Tibial artery (tissue), 4 donors: ENCODE measurements around the gene EVI5L.
"Not testable (repeated sequence)": the region's sequence is repeated elsewhere in the genome, so short reads cannot be mapped to it uniquely, and the experiment has no call there.

Experiments used
- DNase-seq, 2 donors: peaks; one replicate each; pipeline ENCODE4 v3.0.0-alpha.2; 2019
- H3K27ac ChIP-seq, 2 donors: fragments of 200-600 bp; sonication (generic) in 1 of 2; 1 replicate in 1 of 2; 2 replicates in 1 of 2; pipeline ENCODE4 v1.5.1; 2018 to 2019; ENCODE audit warnings: mild to moderate bottlenecking in 1 of 2
- H3K27me3 ChIP-seq, 2 donors: fragments of 200-600 bp; sonication (generic) in 1 of 2; one replicate each; pipeline versions ENCODE4 v1.5.1 to v1.6.0; 2016 to 2019
- H3K36me3 ChIP-seq, 3 donors: fragments of 200-600 bp; sonication (generic) in 2 of 3; one replicate each; pipeline ENCODE4 v1.5.1; 2016 to 2019; ENCODE audit warnings: mild to moderate bottlenecking in 2 of 3
- H3K4me1 ChIP-seq, 4 donors: fragments of 200-600 bp; sonication (generic) in 2 of 4; 1 replicate in 3 of 4; 2 replicates in 1 of 4; pipeline ENCODE4 v1.5.1; 2016 to 2019
- H3K4me3 ChIP-seq, 2 donors: fragments of 200-600 bp; sonication (generic) in 1 of 2; 1 replicate in 1 of 2; 2 replicates in 1 of 2; pipeline ENCODE4 v1.5.1; 2018 to 2019; ENCODE audit warnings: mild to moderate bottlenecking in 2 of 2
- H3K9me3 ChIP-seq, 3 donors: fragments of 200-600 bp; sonication (generic) in 1 of 3; one replicate each; pipeline ENCODE4 v1.5.1; 2016 to 2019
- CTCF ChIP-seq, 2 experiments: fragments of 200-600 bp in 1 of 2; fragments of 450-650 bp in 1 of 2; IDR thresholded peaks; one replicate each; pipeline ENCODE4 v1.5.1; 2017 to 2019; ENCODE audit warnings: antibody characterized with exemption in 2 of 2, mild to moderate bottlenecking in 1 of 2, moderate library complexity in 1 of 2
- intact Hi-C: fragments of 100-400 bp; cut with DNase I; formaldehyde crosslinking; loops from one replicate; pipeline ENCODE4 v1.15.0; 2023; ENCODE audit warnings: low total_unique reads

Gene EVI5L

GRCh38 chr19:7856679-7857663 is 27.0 kb downstream of the EVI5L start:
- H3K36me3 ChIP-seq: peaks cover 0 to 58% (median 16%) of the 10 kb centered on the region in 3 donors
- TF ChIP-seq CTCF (IDR thresholded peaks at IDR 0.05): no peak
- peaks cover 0 to 13% (median 1%) of the 10 kb centered on the region in 4 donors for H3K4me1 ChIP-seq
- DNase-seq: no peak
- no peak overlapping the region for H3K4me3 ChIP-seq
- H3K27me3 ChIP-seq: peaks cover 0 to 37% of the 10 kb centered on the region in 2 donors
- intact Hi-C loops: no loop called here
- no peaks in the 10 kb centered on the region for H3K9me3 ChIP-seq
- H3K27ac ChIP-seq: no peak overlapping the region

GRCh38 chr19:7857727-7858108 is 27.7 kb downstream of the EVI5L start:
- H3K4me1 ChIP-seq: peaks cover 0 to 18% (median 3%) of the 10 kb centered on the region in 4 donors
- H3K36me3 ChIP-seq: peaks cover 0 to 59% (median 16%) of the 10 kb centered on the region in 3 donors
- no peaks in the 10 kb centered on the region for H3K9me3 ChIP-seq
- intact Hi-C loops: no loop called here
- TF ChIP-seq CTCF (IDR thresholded peaks at IDR 0.05): no peak
- H3K27ac ChIP-seq: no peak overlapping the region
- peaks cover 0 to 42% of the 10 kb centered on the region in 2 donors for H3K27me3 ChIP-seq
- no peak overlapping the region for H3K4me3 ChIP-seq
- DNase-seq: no peak

- Histone ChIP-seq H3K27me3 (peaks cover 0 to 42% of the 10 kb centered on the region in 2 donors), H3K4me3 (no peak overlapping the region), H3K36me3 (peaks cover 0 to 63% (median 21%) of the 10 kb centered on the region in 3 donors), H3K4me1 (peaks cover 0 to 14% (median 3%) of the 10 kb centered on the region in 4 donors), H3K9me3 (no peaks in the 10 kb centered on the region), H3K27ac (no peak overlapping the region)
- DNase-seq: no peak
- TF ChIP-seq CTCF (IDR thresholded peaks at IDR 0.05): no peak
- intact Hi-C loops: no loop called here
These were observed 28.2 kb downstream of the EVI5L start for GRCh38 chr19:7858109-7858770.

- H3K27ac ChIP-seq, DNase-seq, intact Hi-C loops, H3K4me3 ChIP-seq, H3K9me3 ChIP-seq: not testable (repeated sequence)
- Histone ChIP-seq H3K36me3 (peaks cover 0 to 71% (median 29%) of the 10 kb centered on the region in 3 donors), H3K27me3 (peaks cover 0 to 43% of the 10 kb centered on the region in 2 donors), H3K4me1 (peaks cover 0 to 10% (median 3%) of the 10 kb centered on the region in 4 donors)
These were observed 29.1 kb downstream of the EVI5L start for GRCh38 chr19:7859087-7859486.

- intact Hi-C loops: no loop called here
- peaks cover 0 to 50% of the 10 kb centered on the region in 2 donors for H3K27me3 ChIP-seq
- H3K4me1 ChIP-seq: peaks cover 0 to 10% (median 3%) of the 10 kb centered on the region in 4 donors
- H3K27ac ChIP-seq: no peak overlapping the region
- no peak for DNase-seq
- no peak overlapping the region for H3K4me3 ChIP-seq
- no peaks in the 10 kb centered on the region for H3K9me3 ChIP-seq
- no peak for TF ChIP-seq CTCF (IDR thresholded peaks at IDR 0.05)
- peaks cover 0 to 74% (median 29%) of the 10 kb centered on the region in 3 donors for H3K36me3 ChIP-seq
These were observed 30.1 kb downstream of the EVI5L start for GRCh38 chr19:7859831-7860713.
